ENCODE results near the gene FRMD8. TPM values are rescaled to one million over a fixed set of nuclear protein-coding genes. Genes with fewer than 3 reads are reported as not detected.

The FRMD8 gene
- total and polyA plus RNA-seq, 2 of the 8 experiments (the other 6 are each of a cell fraction or from before 2014, with no cell fraction given) = 15.0 to 19.2 TPM

GRCh38 chr11:65417702-65418430 lies 31.4 kb downstream of the FRMD8 start:
- Histone ChIP-seq H3K36me3 (ENCODE audit: control insufficient read depth in 2 of 4, insufficient read depth in 4 of 4, low read length in 3 of 4) (no peaks in the 10 kb centered on the region), H4K91ac (replicated peaks; ENCODE audit: insufficient read length, low read length) (peak overlapping the region; percentile 88), H3K27ac (ENCODE audit: low read depth, low read length) (peak overlapping the region; percentile 87; the same call in 1 of the 2 replicates), H3K23me2 (ENCODE audit: low read depth, low read length) (peaks cover 12% of the 10 kb centered on the region; the same call in 1 of the 2 replicates), H3K9ac (replicated peaks in 1 of 4; ENCODE audit: extremely low read depth in 1 of 4, low read depth in 3 of 4, low read length in 3 of 4) (no peak overlapping the region), H2BK20ac (ENCODE audit: low read length) (peak overlapping the region; percentile 99), H3K79me2 (ENCODE audit: control insufficient read depth in 1 of 2, insufficient read depth in 2 of 2, low read length in 2 of 2) (no peaks in the 10 kb centered on the region), H2BK15ac (ENCODE audit: low read length) (peak overlapping the region; percentile 100), H4K5ac (ENCODE audit: insufficient read length, low read depth, low read length) (no peak overlapping the region), H2BK5ac (ENCODE audit: low read depth, low read length) (peak overlapping the region; percentile 99), H3K27me3 (replicated peaks in 1 of 4; ENCODE audit: control insufficient read depth in 3 of 4, extremely low read depth in 1 of 4, insufficient read depth in 3 of 4, low read length in 3 of 4) (no peaks in the 10 kb centered on the region; a peak in 1 of 7 replicates), H2BK120ac (replicated peaks; ENCODE audit: low read depth, low read length) (peak overlapping the region; percentile 24), H3K4me3 (ENCODE audit: extremely low read depth in 1 of 4, insufficient read depth in 2 of 4, low read depth in 3 of 4, low read length in 4 of 4) (no peak overlapping the region), H4K20me1 (replicated peaks in 1 of 2; ENCODE audit: control insufficient read depth in 1 of 2, insufficient read depth in 2 of 2, low read length in 2 of 2) (peaks cover 0 to 4% of the 10 kb centered on the region in 2 experiments), H3K9me3 (ENCODE audit: insufficient read depth in 2 of 2, low read depth in 1 of 2, low read length in 1 of 2) (no peaks in the 10 kb centered on the region), H3K4me2 (ENCODE audit: insufficient read depth in 1 of 2, low read depth in 2 of 2, low read length in 2 of 2) (peak overlapping the region; percentile 18 to 61; a peak in 2 of 4 replicates), H4K8ac (ENCODE audit: extremely low read depth, insufficient read depth, low read length) (no peak overlapping the region; the same call in 1 of the 2 replicates), H3K79me1 (ENCODE audit: low read depth, low read length) (no peaks in the 10 kb centered on the region), H2BK12ac (ENCODE audit: low read depth, low read length) (peak overlapping the region; percentile 99), H3K14ac (ENCODE audit: insufficient read length) (no peak overlapping the region), H3K4ac (replicated peaks; ENCODE audit: insufficient read length, low read depth, low read length) (peak overlapping the region; percentile 94), H3K4me1 (replicated peaks in 1 of 4; ENCODE audit: control insufficient read depth in 3 of 4, insufficient read depth in 4 of 4, low read length in 3 of 4) (peaks cover 19 to 56% (median 40%) of the 10 kb centered on the region in 4 experiments), H3K23ac (ENCODE audit: insufficient read length) (no peak overlapping the region), H2AFZ (ENCODE audit: low read length) (no peak overlapping the region), H3K18ac (ENCODE audit: extremely low read depth, low read length) (peak overlapping the region; percentile 88), H2AK5ac (ENCODE audit: low read depth, low read length) (peak overlapping the region; percentile 95), H3K56ac (replicated peaks; ENCODE audit: insufficient read length, low read depth, low read length) (no peak overlapping the region)
- FAIRE-seq = no peak
- 88% methylated on average over 19 of the region's 19 CpGs; no CpG with 5 or more reads in 1 of the 2 experiments for WGBS, 2 experiments (ENCODE audit: extremely low coverage in 1 of 2, insufficient coverage in 1 of 2, insufficient read length in 1 of 2, insufficient replicate concordance in 2 of 2, low coverage in 1 of 2, low lambda C conversion rate in 2 of 2, missing lambda C conversion rate in 1 of 2)
- ChIA-PET CTCF (ENCODE audit: partially characterized antibody) (interaction anchor here (0.6 to 22.8 kb wide), 19 partner anchors 7 to 176 kb away, joined by 3 to 430 read pairs (median 24); partner anchors contain the start of genes FRMD8 and MALAT1), POLR2A (ENCODE audit: partially characterized antibody) (interaction anchor here (0.7 to 20.8 kb wide), 13 partner anchors 11 to 296 kb away, joined by 3 to 826 read pairs (median 7); partner anchors contain the start of genes FAU and MALAT1)
- peak in 1 of 2 experiments; percentile 53 for DNase-seq (ENCODE audit: low read depth in 1 of 2, low spot score in 2 of 2)
- TF ChIP-seq MAFK (IDR thresholded peaks at IDR 0.05; ENCODE audit: low read depth, low read length) (no peak), POU5F1 (IDR thresholded peaks at IDR 0.05; ENCODE audit: low read depth, low read length) (no peak), E2F6 (IDR thresholded peaks at IDR 0.05) (no peak), YY1 (IDR thresholded peaks at IDR 0.05; ENCODE audit: low read depth, low read length) (no peak), SP2 (IDR thresholded peaks at IDR 0.05; ENCODE audit: low read length) (no peak), BCL11A (IDR thresholded peaks at IDR 0.05; ENCODE audit: low read depth in 2 of 2, low read length in 2 of 2) (no peak), SAP30 (IDR thresholded peaks at IDR 0.05; ENCODE audit: insufficient read depth, insufficient replicate concordance, low read length) (no peak), FOSL1 (IDR thresholded peaks at IDR 0.05; ENCODE audit: insufficient read depth, low read depth, low read length) (no peak), RFX5 (IDR thresholded peaks at IDR 0.05; ENCODE audit: borderline replicate concordance, low read depth, low read length) (no peak), SIX5 (IDR thresholded peaks at IDR 0.05; ENCODE audit: low read depth, low read length) (no peak), KDM5A (IDR thresholded peaks at IDR 0.05; ENCODE audit: low read length) (no peak), BACH1 (IDR thresholded peaks at IDR 0.05; ENCODE audit: low read length) (no peak)

Data from H1 (cell line).